IMR-90 (cell line): ENCODE data around the gene PDLIM1. TPM values are rescaled to one million over a fixed set of nuclear protein-coding genes. Genes with fewer than 3 reads are reported as not detected.

Source experiments
- ATAC-seq: fragments of 200-7000 bp; cut with Tn5 transposase; 2 replicates; pipeline ENCODE4 v1.9.1; 2020; ENCODE audit warnings: low read depth, mild to moderate bottlenecking, moderate library complexity
- BruUV-seq: library from RNA; stranded (reverse); fragments of 400-500 nt; replicated peaks from 2 replicates; lab custom pipeline; 2021; lab: Mats Ljungman, UMichigan
- CTCF ChIA-PET: fragments of 300-600 bp; formaldehyde crosslinking; extraction: SDS; loops from one replicate; lab custom pipeline; 2021; ENCODE audit warnings: antibody characterized with exemption; lab: Yijun Ruan, JAX
- POLR2A ChIA-PET: fragments of 300-600 bp; sonication (Branson Sonifier 250); formaldehyde crosslinking; loops from one replicate; lab custom pipeline; 2022; ENCODE audit warnings: antibody characterized with exemption; ENCODE audit not compliant: unreplicated experiment; lab: Charles Lee
- DNase-seq: peaks from one replicate; pipeline ENCODE4 v3.0.0; 2013
- H2AFZ ChIP-seq: replicated peaks from 2 replicates; pipeline ENCODE3; 2013; ENCODE audit warnings: low read length, mild to moderate bottlenecking; ENCODE audit not compliant: poor library complexity
- H2AK5ac ChIP-seq: 2 replicates; pipeline ENCODE4 v1.6.1; 2013; ENCODE audit warnings: low read depth, low read length, inconsistent platforms
- H2AK9ac ChIP-seq: replicated peaks from 2 replicates; pipeline ENCODE3; 2013; ENCODE audit warnings: mild to moderate bottlenecking, low read depth, low read length, moderate library complexity; ENCODE audit not compliant: poor library complexity
- H2BK120ac ChIP-seq: 2 replicates; pipeline ENCODE4 v1.6.1; 2013; ENCODE audit warnings: low read depth, low read length, inconsistent platforms
- H2BK15ac ChIP-seq: 3 replicates; pipeline ENCODE4 v1.6.1; 2013; ENCODE audit warnings: low read depth, low read length, inconsistent platforms
- H2BK20ac ChIP-seq: 2 replicates; pipeline ENCODE4 v1.6.1; 2013; ENCODE audit warnings: low read depth, mild to moderate bottlenecking, inconsistent platforms, low read length, moderate library complexity
- H2BK5ac ChIP-seq: 2 replicates; pipeline ENCODE4 v1.6.1; 2013; ENCODE audit warnings: mild to moderate bottlenecking, low read depth, low read length, inconsistent platforms; ENCODE audit not compliant: poor library complexity, severe bottlenecking
- H3K14ac ChIP-seq: replicated peaks from 2 replicates; pipeline ENCODE4 v1.6.1; 2013; ENCODE audit warnings: low read depth, low read length, inconsistent platforms
- H3K18ac ChIP-seq: 2 replicates; pipeline ENCODE4 v1.6.1; 2013; ENCODE audit warnings: low read depth, low read length, control low read depth
- H3K23ac ChIP-seq: 2 replicates; pipeline ENCODE4 v1.6.1; 2013; ENCODE audit warnings: low read depth, low read length, inconsistent platforms
- H3K27ac ChIP-seq: 2 replicates; pipeline ENCODE4 v1.5.1; 2013; ENCODE audit warnings: mild to moderate bottlenecking, control low read depth, low read length; ENCODE audit not compliant: insufficient read depth
- H3K27me3 ChIP-seq: 2 replicates; pipeline ENCODE4 v1.6.1; 2013; ENCODE audit warnings: low read length; ENCODE audit not compliant: control insufficient read depth, insufficient read depth
- H3K36me3 ChIP-seq: 2 replicates; pipeline ENCODE4 v1.6.1; 2013; ENCODE audit warnings: low read length, mixed read lengths; ENCODE audit not compliant: control insufficient read depth, insufficient read depth
- H3K4ac ChIP-seq: 2 replicates; pipeline ENCODE4 v1.6.1; 2013; ENCODE audit warnings: low read depth, low read length, inconsistent platforms
- H3K4me1 ChIP-seq: 2 replicates; pipeline ENCODE4 v1.6.1; 2013; ENCODE audit warnings: low read length, mixed read lengths; ENCODE audit not compliant: control insufficient read depth, insufficient read depth
- H3K4me2 ChIP-seq: 2 replicates; pipeline ENCODE4 v1.6.1; 2013; ENCODE audit warnings: low read depth, mild to moderate bottlenecking, control low read depth, low read length, moderate library complexity
- H3K4me3 ChIP-seq: 2 replicates; pipeline ENCODE4 v1.5.1; 2013; ENCODE audit warnings: low read depth, mild to moderate bottlenecking, control low read depth, low read length, moderate library complexity; ENCODE audit not compliant: insufficient read depth
- H3K56ac ChIP-seq: 2 replicates; pipeline ENCODE4 v1.6.1; 2013; ENCODE audit warnings: low read length, inconsistent platforms; ENCODE audit not compliant: insufficient read depth; ENCODE audit errors: extremely low read depth
- H3K79me1 ChIP-seq, 2 experiments: 2 replicates each; pipeline ENCODE4 v1.6.1; 2013; ENCODE audit warnings: low read length in 2 of 2, inconsistent platforms in 1 of 2, low read depth in 1 of 2
- H3K9ac ChIP-seq: 2 replicates; pipeline ENCODE4 v1.6.1; 2013; ENCODE audit warnings: low read depth, low read length, control low read depth
- H3K9me1 ChIP-seq: 2 replicates; pipeline ENCODE4 v1.6.1; 2013; ENCODE audit warnings: low read length, inconsistent platforms; ENCODE audit not compliant: insufficient read depth
- H3K9me3 ChIP-seq: 2 replicates; pipeline ENCODE4 v1.6.1; 2013; ENCODE audit warnings: low read length; ENCODE audit not compliant: control insufficient read depth, insufficient read depth
- H4K20me1 ChIP-seq: 2 replicates; pipeline ENCODE4 v1.6.1; 2013; ENCODE audit warnings: low read length, inconsistent platforms; ENCODE audit not compliant: insufficient read depth
- H4K5ac ChIP-seq: 2 replicates; pipeline ENCODE4 v1.6.1; 2013; ENCODE audit warnings: mild to moderate bottlenecking, low read depth, low read length, control low read depth
- H4K8ac ChIP-seq, 2 experiments: 2 replicates each; pipeline ENCODE4 v1.6.1; 2013; ENCODE audit warnings: low read depth in 2 of 2, low read length in 2 of 2, control low read depth in 1 of 2, inconsistent platforms in 1 of 2
- H4K91ac ChIP-seq: 2 replicates; pipeline ENCODE4 v1.6.1; 2013; ENCODE audit warnings: low read depth, low read length, inconsistent platforms; ENCODE audit not compliant: insufficient read depth
- CEBPB ChIP-seq: IDR thresholded peaks from 2 replicates; pipeline ENCODE4 v1.6.1; 2012; ENCODE audit warnings: low read depth, low read length, improper control_type of control experiment
- FOS ChIP-seq: fragments of 150-350 bp; IDR thresholded peaks from 2 replicates; pipeline ENCODE4 v1.6.1; 2016; ENCODE audit warnings: low read depth, low read length
- MAFK ChIP-seq: IDR thresholded peaks from 2 replicates; pipeline ENCODE4 v1.6.1; 2012; ENCODE audit warnings: low read depth, low read length, improper control_type of control experiment
- MAZ ChIP-seq: IDR thresholded peaks from 2 replicates; pipeline ENCODE4 v1.6.1; 2012; ENCODE audit warnings: low read depth, mild to moderate bottlenecking, low read length, improper control_type of control experiment, moderate library complexity, borderline replicate concordance
- MXI1 ChIP-seq: IDR thresholded peaks from 2 replicates; pipeline ENCODE4 v1.6.1; 2012; ENCODE audit warnings: low read depth, mild to moderate bottlenecking, low read length, moderate library complexity, borderline replicate concordance
- POLR2A ChIP-seq: IDR thresholded peaks from 2 replicates; pipeline ENCODE4 v1.6.1; 2012; ENCODE audit warnings: mild to moderate bottlenecking, low read depth, low read length
- RAD21 ChIP-seq: IDR thresholded peaks from 2 replicates; pipeline ENCODE4 v1.6.1; 2012; ENCODE audit warnings: low read length, improper control_type of control experiment
- RFX5 ChIP-seq: IDR thresholded peaks from 2 replicates; pipeline ENCODE4 v1.8.0; 2012; ENCODE audit warnings: low read depth, mild to moderate bottlenecking, low read length, moderate library complexity
- SMC3 ChIP-seq: fragments of 150-350 bp; IDR thresholded peaks from 2 replicates; pipeline ENCODE4 v1.6.1; 2016; ENCODE audit warnings: low read depth, mild to moderate bottlenecking, antibody characterized with exemption, low read length, moderate library complexity
- dilution Hi-C: fragments of 300-500 bp; cut with HindIII; formaldehyde crosslinking; loops from one replicate; pipeline ENCODE4 v1.14.3; 2018; ENCODE audit warnings: low sequenced_read_pairs; ENCODE audit not compliant: unreplicated experiment
- in situ Hi-C: fragments of 300-500 bp; cut with MboI; formaldehyde crosslinking; loops from 3 replicates; pipeline ENCODE4 v1.14.3; 2019; ENCODE audit warnings: low sequenced_read_pairs, inconsistent platforms, mixed read lengths
- intact Hi-C: fragments of 100-400 bp; cut with micrococcal nuclease; formaldehyde crosslinking; loops from 2 replicates; pipeline ENCODE4 v1.10.0; 2022
- polyA plus RNA-seq, 3 experiments: library from polyadenylated mRNA; depleted of rRNA; stranded (reverse); fragments of >200 nt; gene quantifications; 2 replicates each; pipeline ENCODE4 v1.2.3, GENCODE V29; 2012; ENCODE audit warnings: low replicate concordance in 1 of 3
- total RNA-seq: library from RNA; depleted of rRNA; stranded (reverse); fragments of >200 nt; gene quantifications from 2 replicates; pipeline ENCODE4 v1.2.3, GENCODE V29; 2012
- TF ChIP-seq, protein P1 (sequence below): fragments of 150-350 bp; IDR thresholded peaks from 2 replicates; pipeline ENCODE4 v1.6.1; 2016; ENCODE audit warnings: low read depth, mild to moderate bottlenecking, low read length, moderate library complexity, borderline replicate concordance
- TF ChIP-seq, protein P2 (sequence below): fragments of 150-350 bp; IDR thresholded peaks from 2 replicates; pipeline ENCODE4 v1.6.1; 2017; ENCODE audit warnings: mild to moderate bottlenecking, antibody characterized with exemption, low read length, low read depth
- TF ChIP-seq, protein P3 (sequence below): conservative IDR thresholded peaks from 2 replicates; pipeline ENCODE4 v1.5.1; 2012; ENCODE audit warnings: mild to moderate bottlenecking, low read depth, low read length, improper control_type of control experiment

PDLIM1 gene
- total and polyA plus RNA-seq, 2 of the 4 experiments (the other 2 are of a cell fraction), result 30.1 to 187 TPM

DNA sequence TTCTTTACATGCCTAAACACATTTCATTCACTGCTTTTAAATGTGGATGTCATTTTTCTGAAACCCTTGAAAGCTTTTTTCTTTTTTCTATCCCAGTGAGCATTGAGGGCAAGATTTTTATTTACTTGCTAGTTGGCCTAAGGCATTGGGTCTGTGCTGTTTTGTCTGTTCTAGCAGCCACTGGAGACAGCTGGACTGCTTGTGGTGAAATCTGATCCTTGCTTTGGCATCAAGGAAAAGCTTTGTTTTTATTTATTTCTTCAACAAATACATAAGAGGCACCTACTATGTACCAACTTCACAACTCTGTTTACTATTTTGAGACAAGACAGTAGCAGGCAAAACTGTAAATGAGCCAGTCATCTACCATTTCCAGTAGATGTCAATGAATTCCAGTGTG lies 28.4 kb upstream of the PDLIM1 start:
- Histone ChIP-seq H4K5ac (no peak overlapping the region), H2AK5ac (no peak overlapping the region), H4K91ac (no peak overlapping the region), H2BK5ac (peak overlapping the region; percentile 5), H2AFZ (no peak overlapping the region), H3K27ac (no peak overlapping the region), H3K4me3 (no peak overlapping the region), H2BK20ac (no peak overlapping the region), H3K18ac (peak overlapping the region; percentile 25; the same call in 1 of the 2 replicates), H3K14ac (0 out of 2 replicates have a peak overlapping the region, but pooled peaks have one; percentile 1), H2AK9ac (no peak overlapping the region), H2BK120ac (no peak overlapping the region), H3K4me2 (no peak overlapping the region), H3K4ac (no peak overlapping the region), H3K4me1 (peaks cover 9% of the 10 kb centered on the region), H3K9me1 (peaks cover 1% of the 10 kb centered on the region; the same call in 1 of the 2 replicates), H3K9me3 (no peaks in the 10 kb centered on the region), H3K23ac (no peak overlapping the region), H4K8ac (no peak overlapping the region), H3K9ac (no peak overlapping the region), H4K20me1 (no peaks in the 10 kb centered on the region), H3K56ac (no peak overlapping the region), H3K27me3 (peaks cover 2% of the 10 kb centered on the region; the same call in 1 of the 2 replicates), H3K79me1 (no peaks in the 10 kb centered on the region), H2BK15ac (no peak overlapping the region), H3K36me3 (no peaks in the 10 kb centered on the region)
- POLR2A ChIA-PET, result no interaction called here
- dilution Hi-C loops (no loop called here), intact Hi-C loops (no loop called here), in situ Hi-C loops (no loop called here)
- DNase-seq (peak; percentile 33), ATAC-seq (peak; percentile 74)
- BruUV-seq, result no TSS peak
- TF ChIP-seq, protein P1, sequence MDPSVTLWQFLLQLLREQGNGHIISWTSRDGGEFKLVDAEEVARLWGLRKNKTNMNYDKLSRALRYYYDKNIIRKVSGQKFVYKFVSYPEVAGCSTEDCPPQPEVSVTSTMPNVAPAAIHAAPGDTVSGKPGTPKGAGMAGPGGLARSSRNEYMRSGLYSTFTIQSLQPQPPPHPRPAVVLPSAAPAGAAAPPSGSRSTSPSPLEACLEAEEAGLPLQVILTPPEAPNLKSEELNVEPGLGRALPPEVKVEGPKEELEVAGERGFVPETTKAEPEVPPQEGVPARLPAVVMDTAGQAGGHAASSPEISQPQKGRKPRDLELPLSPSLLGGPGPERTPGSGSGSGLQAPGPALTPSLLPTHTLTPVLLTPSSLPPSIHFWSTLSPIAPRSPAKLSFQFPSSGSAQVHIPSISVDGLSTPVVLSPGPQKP, result no peak
- TF ChIP-seq MAZ (no peak), CEBPB (no peak), RFX5 (no peak), RAD21 (no peak), POLR2A (no peak), MAFK (no peak), SMC3 (no peak), MXI1 (no peak), FOS (no peak)
- TF ChIP-seq, protein P2, sequence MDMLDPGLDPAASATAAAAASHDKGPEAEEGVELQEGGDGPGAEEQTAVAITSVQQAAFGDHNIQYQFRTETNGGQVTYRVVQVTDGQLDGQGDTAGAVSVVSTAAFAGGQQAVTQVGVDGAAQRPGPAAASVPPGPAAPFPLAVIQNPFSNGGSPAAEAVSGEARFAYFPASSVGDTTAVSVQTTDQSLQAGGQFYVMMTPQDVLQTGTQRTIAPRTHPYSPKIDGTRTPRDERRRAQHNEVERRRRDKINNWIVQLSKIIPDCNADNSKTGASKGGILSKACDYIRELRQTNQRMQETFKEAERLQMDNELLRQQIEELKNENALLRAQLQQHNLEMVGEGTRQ, result no peak
- TF ChIP-seq, protein P3, sequence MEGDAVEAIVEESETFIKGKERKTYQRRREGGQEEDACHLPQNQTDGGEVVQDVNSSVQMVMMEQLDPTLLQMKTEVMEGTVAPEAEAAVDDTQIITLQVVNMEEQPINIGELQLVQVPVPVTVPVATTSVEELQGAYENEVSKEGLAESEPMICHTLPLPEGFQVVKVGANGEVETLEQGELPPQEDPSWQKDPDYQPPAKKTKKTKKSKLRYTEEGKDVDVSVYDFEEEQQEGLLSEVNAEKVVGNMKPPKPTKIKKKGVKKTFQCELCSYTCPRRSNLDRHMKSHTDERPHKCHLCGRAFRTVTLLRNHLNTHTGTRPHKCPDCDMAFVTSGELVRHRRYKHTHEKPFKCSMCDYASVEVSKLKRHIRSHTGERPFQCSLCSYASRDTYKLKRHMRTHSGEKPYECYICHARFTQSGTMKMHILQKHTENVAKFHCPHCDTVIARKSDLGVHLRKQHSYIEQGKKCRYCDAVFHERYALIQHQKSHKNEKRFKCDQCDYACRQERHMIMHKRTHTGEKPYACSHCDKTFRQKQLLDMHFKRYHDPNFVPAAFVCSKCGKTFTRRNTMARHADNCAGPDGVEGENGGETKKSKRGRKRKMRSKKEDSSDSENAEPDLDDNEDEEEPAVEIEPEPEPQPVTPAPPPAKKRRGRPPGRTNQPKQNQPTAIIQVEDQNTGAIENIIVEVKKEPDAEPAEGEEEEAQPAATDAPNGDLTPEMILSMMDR, result no peak
- CTCF ChIA-PET, result no interaction called here
